NK-92 (cell line): ENCODE measurements around the gene ABCC2.
"Not testable (repeated sequence)": the region's sequence is repeated elsewhere in the genome, so short reads cannot be mapped to it uniquely, and the experiment has no call there.

Experiments
- DNase-seq: peaks from one replicate; lab custom pipeline; 2025; ENCODE audit not compliant: unreplicated experiment; lab: John Stamatoyannopoulos, UW

The ABCC2 gene

DNA sequence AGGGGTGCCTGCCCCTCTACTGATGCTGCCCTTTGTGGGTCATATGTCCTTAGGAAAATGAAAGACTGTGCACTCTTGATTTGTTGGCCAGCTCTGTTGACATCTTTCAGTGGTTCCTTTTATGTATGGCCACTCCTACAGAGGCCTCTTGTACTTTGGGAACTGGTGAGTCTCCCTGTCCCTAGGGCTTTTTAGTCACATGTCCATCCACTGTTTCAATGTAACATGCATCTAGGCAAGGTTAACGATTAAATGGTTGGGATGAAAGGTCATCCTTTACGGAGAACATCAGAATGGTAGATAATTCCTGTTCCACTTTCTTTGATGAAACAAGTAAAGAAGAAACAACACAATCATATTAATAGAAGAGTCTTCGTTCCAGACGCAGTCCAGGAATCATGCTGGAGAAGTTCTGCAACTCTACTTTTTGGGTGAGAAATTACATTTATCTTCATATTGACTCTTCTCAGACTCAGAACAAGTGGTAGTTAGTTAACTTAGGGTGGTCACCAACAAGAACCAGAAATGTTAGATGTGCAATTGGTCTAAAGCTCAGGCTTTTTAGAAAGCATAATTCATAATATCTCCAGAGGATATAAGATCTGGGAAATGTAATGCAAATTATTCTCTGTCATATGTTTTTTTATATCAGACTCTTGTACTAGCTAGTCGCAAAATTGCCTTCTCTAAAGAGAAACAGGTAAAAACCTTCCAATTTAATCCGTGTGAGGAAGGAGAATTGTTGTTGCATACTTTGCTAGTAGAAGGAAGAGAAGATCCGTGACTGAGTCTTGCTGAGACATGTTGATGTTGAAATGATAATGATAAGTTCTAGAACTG is at the start of gene ABCC2:
Gene ABCC2, plus strand, starts transcription at position 194 of the 840 bp plus-strand sequence. Its CDS starts 205 bp downstream, at position 399.
- no peak for DNase-seq

DNA sequence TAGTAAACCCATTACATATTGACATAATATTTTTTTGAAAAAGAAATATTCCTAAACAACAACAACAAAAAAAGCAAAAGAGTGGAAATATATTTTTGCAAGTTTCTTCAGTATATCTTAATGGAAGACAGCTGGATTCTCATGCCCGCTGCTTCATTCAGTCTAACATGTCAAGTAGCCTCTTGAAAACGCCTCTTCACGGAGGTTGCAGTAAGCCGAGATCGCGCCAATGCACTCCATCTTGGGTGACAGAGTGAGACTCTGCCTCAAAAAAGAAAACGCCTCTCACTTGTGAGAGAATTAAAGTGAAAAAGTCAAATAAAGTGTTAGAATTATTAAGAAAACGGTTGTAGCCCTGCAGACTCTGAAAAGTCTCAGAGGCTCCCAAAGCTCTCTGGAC is 49.1 kb upstream of the ABCC2 start:
- no peak for DNase-seq

DNA sequence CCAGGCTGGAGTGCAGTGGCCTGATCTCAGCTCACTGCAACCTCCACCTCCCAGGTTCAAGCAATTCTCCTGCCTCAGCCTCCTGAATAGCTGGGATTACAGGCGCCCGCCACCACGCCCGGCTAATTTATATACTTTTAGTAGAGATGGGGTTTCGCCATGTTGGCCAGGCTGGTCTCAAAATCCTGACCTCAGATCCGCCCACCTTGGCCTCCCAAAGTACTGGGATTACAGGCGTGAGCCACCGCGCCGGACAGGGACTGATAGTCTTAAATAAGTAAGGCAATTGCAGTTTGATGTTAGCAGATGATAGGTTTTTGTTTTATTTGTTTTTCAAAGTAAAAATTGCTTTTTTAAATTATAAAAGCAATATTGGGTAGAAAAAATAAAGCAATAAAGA is 48.3 kb upstream of the ABCC2 start:
- DNase-seq, result not testable (repeated sequence)

DNA sequence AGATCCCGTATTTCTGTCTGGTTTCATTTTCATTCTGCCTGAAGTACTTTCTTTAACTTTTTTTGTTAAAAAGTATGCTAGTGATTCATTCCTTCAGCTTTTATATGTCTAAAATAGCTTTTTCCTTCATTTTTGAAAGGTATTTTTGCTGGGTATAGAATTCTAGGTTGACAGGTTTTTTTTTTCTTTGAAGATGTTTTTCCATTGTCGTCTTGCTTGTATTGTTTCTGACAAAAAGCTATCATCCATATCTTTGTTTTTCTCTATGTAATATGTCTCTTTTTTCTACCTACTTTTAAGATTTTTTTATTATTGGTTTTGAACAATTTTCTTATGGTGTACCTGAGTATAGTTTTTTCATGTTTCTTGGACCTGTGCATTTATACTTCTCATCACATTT is 42.2 kb upstream of the ABCC2 start:
- DNase-seq, result no peak

DNA sequence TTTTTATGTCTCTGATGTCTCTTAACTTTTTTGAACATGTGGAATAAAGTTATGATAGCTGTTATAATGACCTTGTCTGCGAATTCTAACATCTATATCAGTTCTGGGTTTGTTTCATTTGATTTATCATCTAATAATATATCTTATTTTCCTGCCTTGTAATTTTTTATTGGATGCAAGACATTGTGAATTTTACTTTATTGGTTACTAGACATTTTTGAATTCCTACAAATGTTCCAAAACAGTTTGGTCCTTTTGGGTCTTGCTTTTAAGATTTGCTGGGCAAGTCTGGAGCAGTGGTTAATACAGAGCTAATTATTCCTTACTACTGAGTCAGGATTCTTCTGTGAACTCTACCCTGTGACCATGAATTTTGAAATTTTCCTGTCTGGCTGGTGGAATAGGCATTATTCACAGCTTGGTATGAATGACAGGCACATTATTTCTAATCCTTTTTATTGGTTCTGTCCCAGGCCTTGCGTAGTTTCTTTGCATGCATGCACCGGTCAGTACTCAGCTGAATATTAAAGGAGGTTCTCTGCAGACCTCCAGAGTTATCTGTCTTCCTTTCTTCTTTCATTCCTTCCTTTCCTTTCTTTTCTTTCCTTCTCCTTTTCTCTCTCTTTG is 41.4 kb upstream of the ABCC2 start:
- no peak for DNase-seq

- no peak for DNase-seq
Measured at GRCh38 chr10:99742254-99742653, 40.2 kb upstream of the ABCC2 start.

- DNase-seq, result no peak
Measured at GRCh38 chr10:99742701-99743100, 39.7 kb upstream of the ABCC2 start.

DNA sequence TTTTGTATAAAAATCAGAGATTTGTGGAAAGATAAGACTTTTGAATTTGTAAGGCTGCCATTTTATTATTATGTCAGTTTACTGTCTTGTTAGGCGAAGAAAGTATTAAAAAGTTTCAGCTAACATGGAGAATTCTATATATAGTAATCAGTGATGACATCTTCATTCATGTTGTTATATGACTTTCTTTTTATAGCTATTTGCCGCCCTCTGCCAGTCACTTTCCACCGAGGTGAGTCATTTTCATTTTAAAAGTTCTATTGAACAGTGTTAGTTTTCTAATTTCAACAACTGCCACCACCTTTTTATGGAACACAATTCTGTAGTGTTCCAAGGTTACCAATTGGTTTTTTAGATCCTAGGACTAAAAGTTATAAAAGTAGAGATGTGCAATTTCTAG is 38.6 kb upstream of the ABCC2 start:
- DNase-seq, result no peak

GRCh38 chr10:99746166-99746565 is 36.3 kb upstream of the ABCC2 start:
- not testable (repeated sequence) for DNase-seq

GRCh38 chr10:99748823-99749451 is 33.5 kb upstream of the ABCC2 start:
- no peak for DNase-seq

DNA sequence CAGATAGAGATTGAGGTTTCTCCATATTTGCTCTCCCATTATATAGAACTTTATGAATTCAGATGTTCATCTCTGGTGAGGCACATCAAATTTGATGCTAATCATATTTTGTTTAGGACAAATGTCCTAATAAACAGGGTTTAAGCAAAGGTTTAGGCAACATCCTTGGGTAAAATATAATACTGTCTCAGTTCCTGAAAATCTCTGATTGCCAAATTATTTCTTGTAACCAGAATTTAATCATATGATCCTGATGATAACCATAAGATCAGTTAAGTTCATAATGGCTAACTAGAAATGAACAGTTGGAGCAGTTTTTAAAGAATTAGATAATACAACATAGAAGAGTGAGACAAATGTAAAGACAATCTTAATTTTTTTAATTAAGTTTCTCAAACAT is 31.8 kb upstream of the ABCC2 start:
- DNase-seq, result no peak

DNA sequence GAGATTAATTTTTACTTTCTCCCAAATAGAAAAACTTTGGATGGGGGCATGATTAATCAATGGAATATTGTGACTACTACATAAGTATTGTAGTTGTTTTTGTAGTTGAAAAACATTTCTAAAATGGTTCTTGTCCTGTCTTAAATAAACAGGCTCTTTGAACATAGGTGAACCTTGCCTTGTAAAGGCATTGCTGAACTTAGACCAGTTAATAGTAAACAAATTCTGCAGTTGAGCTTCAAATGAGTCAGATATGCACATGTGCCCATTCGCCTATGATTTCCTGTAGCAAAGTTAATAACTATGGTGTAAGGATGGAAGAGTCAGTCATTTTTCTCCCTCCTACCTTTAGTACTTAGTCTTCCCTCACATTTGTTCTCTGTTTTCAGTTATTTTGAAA is 27.8 kb upstream of the ABCC2 start:
- DNase-seq, result no peak

- DNase-seq, result no peak
Measured at GRCh38 chr10:99756159-99756558, 26.3 kb upstream of the ABCC2 start.

- DNase-seq, result no peak
Measured at GRCh38 chr10:99758211-99758891, 24.1 kb upstream of the ABCC2 start.

GRCh38 chr10:99760321-99760720 is 22.1 kb upstream of the ABCC2 start:
- no peak for DNase-seq

- no peak for DNase-seq
Measured at GRCh38 chr10:99761365-99761764, 21.1 kb upstream of the ABCC2 start.

- no peak for DNase-seq
Measured at GRCh38 chr10:99765672-99766301, 16.7 kb upstream of the ABCC2 start.

DNA sequence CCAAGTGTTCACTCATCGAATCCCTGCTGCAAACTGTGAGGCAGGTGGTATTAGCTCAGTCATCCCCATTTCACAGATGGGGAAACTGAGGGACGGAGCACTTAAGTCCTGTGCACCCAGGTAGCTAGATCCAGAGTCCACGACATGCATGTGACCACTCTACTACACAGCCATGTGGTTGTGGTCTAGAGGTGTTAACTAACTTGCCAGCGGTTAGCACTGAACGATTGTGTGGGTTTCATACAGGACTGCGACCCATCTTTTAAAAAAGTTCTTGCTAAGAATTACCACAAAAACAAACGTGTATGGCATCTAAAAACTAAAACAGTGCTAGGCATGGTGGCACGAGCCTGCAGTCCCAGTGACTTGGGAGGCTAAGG is 16.1 kb upstream of the ABCC2 start:
- no peak for DNase-seq

DNA sequence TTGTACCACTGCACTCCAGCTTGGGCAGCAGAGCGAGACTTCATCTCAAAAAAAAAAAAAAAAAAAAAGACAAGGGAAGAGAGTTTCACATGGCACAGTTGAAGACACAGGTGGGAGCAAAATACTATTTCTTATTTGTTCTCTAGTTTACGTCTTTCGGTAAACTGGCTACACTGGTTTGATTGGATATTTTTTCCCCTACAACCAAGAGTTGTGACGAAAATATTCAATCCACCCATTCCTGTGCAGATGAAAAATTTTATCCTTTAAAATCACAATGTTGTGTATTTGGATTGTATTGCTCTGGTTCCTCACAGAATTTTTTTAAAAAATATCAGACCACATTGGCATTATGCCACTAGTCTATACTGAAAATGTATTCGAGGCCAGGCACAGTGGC is 14.5 kb upstream of the ABCC2 start:
- DNase-seq, result no peak

DNA sequence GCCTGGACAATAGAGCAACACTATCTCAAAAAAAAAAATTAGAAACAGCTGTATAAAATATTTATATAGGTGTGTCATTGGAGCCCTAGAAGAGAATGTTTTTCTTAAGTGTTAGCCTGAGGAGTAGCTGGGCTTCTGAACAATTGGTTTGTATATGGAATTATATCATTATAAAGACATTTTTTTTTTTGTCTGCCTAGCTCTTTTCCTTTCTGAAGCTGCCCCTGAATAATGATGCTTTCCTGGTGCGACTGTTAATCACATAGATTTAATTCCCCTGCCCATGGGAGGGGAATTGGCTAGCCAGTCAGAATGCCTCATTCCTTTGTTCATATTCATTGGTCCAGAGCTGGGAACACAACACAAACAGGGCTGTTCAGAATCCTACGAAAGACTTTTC is 13.9 kb upstream of the ABCC2 start:
- no peak for DNase-seq

GRCh38 chr10:99769706-99770105 is 12.7 kb upstream of the ABCC2 start:
- DNase-seq, result no peak
